Inflammatory macrophage treated with lipopolysaccharide for 1 hour (primary cell): ENCODE data around the gene MDK.

ENCODE experiments used
- DNase-seq, 2 donors: peaks; one replicate each; pipeline ENCODE4 v3.0.0-alpha.2; 2020 to 2022

Gene MDK

DNA sequence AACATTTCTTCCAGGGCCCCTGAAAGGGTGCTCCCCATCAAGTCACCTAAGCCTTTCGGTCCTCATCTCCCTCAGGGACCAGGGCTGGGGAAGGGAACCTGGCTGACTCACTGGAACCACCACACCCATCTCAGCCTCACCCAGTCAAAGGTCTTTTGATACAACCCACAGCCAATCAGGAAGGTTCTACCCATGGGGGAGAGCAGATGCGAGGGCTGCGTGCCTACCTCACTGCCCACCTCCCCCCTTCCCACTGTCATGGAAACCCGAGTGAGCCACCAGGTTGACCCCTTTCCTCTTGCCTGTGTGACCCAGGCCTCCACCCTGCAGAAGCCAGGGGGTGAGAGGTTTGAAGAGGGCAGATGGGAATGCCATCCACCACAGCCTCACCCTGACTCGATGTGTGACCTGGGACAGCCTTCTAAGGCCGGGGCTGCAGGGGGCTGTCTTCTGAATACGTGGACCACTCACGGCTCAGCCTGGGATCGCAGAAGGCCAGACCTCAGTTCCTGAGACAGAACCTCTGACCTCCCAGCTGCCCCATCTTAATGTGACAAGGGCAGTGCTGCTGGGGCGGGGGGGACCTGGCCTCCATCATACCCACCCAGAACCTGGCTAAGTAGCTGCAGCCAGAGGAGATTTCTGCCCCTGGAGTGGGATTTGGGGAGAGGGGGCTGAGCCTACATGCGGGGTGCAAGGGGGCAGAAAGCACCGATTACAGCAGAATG, 2.7 kb downstream of the MDK start:
- no peak for DNase-seq

DNA sequence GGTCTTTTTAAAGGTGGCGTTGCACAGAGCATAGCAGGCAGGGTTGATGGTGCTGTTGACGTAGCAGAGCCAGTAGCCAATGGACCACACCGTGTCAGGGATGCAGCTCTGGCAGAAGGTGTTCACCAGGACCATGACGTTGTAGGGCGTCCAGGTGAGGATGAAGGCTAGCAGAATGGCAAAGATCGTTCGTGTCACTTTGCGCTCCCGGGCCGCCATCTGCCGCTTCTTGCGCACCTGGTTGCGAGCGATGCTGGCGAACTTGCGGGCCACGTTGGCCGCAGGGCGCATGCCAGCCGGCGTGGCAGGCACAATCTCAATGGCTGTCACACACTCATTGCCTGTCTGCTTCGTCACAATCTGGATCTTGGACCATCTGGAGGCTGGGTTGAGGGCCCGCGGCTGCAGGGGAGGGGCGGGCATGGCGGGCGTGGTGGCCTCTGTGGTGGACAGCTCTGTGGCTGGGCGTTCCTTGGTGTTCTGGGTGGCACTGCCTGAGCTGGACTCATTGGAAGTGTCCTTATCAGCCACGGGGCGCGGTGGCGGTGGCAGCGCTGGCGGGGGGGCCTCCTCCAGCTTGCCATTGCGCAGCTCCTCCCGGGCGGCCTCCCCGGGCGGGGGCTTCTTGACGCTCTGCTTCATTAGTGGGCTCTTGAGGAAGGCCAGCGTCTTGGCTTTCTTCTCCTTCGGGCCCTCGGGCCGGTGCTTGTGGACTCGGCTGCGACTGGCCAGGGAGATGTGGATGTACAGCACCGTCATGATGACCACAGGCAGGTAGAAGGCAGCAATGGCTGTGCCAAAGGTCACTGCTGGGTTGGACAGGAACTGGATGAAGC, 3.9 kb downstream of the MDK start:
- DNase-seq = no peak

DNA sequence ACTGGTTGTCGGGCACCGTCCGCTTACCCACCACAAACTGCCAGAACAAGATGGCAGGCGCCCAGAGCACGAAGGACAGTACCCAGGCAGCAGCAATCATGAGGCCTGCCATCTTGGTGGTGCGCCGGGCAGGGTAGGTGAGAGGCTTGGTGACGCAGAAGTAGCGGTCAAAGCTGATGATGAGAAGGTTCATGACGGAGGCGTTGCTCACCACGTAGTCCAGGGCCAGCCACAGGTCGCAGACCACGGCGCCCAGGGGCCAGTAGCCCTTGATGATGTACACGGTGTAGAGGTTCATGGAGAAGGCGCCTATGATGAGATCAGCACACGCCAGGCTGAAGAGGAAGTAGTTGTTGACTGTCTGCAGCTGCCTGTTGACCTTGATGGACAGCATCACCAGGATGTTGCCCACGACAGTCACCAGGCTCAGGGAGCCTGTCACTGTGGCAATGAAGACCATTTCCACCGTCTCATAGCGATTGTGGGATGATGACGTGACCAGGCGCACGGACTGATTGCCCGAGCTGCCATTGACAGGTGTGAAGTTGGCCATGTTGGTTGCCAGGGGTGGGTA, 4.6 kb downstream of the MDK start:
- DNase-seq = peak in 1 of 2 donors; percentile 22

- no peak for DNase-seq
Measured at GRCh38 chr11:46386674-46387073, 5.2 kb downstream of the MDK start.

GRCh38 chr11:46387456-46387855, 6.0 kb downstream of the MDK start:
- DNase-seq = no peak

DNA sequence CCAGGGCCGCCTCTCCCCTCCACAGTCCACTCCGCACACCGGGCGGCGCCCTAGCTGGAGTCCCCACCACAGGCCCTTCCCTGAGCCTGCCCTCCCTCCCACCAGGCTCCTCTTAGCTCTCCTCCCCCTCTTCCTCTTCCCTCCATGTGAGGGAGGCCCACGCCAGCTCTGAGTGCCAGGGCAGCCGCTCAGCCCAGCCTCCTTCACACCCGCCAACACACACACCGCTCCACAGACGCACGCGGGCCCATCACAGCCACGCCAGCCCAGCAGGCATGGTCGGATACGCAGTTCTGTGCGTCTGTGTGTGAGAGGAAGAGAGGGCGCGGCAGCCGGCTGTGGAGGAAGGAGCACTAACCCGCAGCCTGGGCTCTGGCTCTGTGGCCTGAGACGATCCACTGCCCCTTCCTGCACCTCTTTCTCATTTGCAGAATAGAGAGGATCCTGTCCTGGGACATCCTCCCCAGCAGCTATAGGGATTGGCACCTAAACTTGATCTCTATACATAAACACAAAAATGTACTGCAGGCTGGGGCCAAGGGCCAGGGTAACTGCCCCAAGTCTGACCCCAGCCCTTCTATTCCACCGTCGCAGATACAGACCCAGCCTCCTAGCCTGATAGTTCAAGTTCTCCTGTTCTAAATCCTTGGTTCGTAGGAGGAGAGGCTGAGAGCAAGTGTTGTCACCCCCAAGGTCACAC, 6.6 kb downstream of the MDK start:
- DNase-seq = peak; percentile 47 to 55

DNA sequence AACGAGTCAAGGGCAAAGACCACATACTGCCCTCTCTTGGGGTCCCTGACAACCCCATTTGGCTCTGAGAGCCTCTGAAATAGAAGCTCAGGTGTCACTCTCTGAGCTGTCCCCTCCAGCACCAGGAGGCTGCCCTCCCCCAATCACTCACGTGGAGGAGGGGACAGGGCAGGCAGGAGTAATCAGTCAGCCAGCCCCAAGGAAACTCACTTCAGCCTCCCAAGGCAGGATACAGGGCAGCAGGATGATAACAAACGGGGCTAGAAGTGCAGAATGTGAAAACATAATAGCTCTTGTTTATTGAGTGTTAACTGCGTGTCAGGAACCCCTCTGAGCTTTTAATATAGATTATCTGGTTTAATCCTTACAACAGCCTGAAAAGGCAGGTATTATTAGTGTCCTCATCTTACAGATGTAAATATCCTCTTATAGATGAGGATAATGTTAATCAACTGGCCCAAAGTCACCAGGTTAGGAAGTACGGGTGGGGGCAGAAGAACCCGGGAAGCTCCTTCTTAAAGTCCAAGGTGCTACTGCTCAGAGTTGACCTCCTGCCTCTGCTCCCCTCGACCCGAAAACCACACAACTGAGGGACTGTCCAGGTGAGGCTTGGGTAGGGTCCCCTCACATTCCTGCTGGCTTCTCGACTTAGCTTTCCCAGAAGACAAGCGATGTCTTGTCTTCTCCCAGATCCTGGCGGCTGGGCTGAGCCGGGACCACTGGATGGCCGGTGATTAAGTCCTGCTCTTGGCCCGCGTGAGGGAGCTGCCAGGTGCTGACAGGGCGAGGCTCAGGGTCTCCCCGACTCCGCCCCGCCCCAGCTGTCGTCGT, 7.4 kb downstream of the MDK start:
- no peak for DNase-seq

DNA sequence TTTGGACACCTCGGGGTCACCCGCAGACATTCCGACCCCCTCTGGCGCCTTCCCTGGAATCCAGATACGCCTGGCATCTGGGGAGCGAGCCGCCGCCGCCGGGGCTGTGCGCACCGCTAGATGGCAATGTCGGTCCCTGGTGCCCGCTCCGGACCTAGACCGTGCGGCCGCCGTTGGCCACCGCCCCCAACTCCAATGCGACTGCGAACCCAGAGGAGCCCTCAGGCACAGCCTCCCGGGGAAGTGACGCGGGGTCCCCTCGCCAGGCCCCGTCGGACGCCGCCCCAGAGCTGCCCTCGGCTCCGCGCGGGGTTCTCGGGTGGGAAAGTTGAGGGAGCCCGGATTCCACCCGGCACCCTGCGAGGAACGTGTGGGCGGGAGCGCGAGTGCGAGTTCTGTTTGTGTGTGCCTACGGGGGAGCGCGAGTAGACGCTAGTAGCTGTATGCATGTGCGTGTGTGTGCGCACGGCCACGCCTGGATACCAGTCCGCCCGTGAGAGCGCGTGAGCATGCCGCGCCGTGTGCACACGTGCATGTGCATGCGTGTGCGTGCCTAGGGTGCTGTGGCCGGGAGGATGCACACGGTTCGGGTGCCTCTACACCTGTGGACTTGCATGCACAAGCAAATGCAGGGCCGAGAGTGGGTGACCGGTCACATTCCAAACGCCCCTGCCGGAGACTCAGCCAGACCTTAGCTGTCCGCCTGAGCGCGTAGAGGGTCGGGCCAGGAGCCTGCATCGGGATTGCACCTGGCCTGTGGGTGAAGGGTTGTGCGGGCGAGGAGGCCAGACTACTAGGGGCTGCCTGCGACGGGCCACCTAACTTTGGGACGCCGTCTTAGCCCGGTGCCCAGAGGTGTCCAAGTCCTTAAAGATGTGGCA, 8.2 kb downstream of the MDK start:
- DNase-seq = peak; percentile 53 to 73

DNA sequence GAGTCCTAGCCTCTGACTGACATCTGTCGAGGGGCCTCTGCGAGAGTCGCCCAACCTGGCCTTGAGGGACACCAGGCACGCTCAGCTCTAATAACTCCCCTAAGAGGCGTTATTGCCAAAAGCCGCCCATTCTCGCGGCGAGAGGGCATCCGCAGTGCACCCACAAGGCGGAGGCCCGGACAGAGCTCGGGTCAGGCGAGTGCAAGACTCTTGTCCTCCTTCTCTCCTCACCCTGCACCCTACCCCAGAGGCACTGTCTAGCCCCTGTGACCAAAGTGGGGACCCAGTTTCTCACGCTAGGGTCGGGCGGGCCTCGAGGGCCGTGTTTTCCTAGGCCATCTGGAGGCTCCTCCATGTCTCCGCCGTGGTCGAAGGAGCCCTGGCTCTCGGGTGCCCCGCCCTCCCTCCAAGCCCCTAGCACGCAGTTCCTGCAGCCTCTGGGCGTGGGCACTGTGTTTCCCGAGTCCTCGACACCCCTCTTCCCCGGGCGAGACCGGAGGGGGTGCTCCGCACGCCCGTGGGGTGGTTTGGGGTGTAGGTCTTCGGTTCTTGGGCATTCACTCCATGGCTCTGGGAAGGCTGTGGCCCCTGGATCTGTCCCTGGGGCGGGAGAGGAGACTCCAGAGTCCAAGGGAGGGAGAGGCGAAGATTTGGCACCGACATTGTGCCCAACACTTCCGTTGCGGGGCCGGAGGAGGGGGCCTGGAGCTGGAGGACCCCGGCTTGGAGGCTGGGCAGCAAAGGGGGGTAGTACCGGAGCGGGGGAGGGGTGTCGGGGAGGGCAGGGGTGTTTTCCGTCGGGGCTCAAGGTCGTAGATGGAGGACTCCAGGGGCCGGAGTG, 9.1 kb downstream of the MDK start:
- DNase-seq = no peak

GRCh38 chr11:46391186-46391577, 9.7 kb downstream of the MDK start:
- no peak for DNase-seq

- peak; percentile 22 to 23 for DNase-seq
Measured at GRCh38 chr11:46391578-46392420, 10.3 kb downstream of the MDK start, which contains the start of gene CHRM4. Gene CHRM4 (minus strand): TSS chr11:46391776. CDS start chr11:46386557, 5,219 bp downstream.

- DNase-seq = peak; percentile 74 to 87
Measured at GRCh38 chr11:46392421-46393230, 11.2 kb downstream of the MDK start.

- no peak for DNase-seq
Measured at GRCh38 chr11:46393231-46393616, 11.8 kb downstream of the MDK start.

- no peak for DNase-seq
Measured at GRCh38 chr11:46393759-46394158, 12.3 kb downstream of the MDK start.

DNA sequence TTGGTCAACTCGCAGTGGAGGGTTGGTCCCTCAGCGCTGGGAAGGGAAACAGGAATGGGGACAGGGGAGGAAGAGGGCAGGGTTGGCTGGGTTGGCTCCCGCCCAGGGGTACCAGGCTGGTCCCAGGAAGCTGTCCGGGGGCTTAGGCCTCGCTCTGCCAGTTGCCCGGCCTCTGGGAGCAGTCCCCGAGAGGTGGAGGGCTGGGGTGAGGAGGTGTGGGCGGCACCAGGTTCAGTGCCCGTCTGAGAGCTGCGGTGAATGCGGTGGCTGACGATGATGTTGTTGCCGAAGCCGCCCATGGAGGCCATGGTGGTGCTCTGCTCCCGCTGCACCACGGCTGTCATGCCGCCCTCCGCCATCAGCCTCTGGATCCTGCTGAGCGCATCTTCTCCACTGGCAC, 16.1 kb downstream of the MDK start:
- DNase-seq = no peak

DNA sequence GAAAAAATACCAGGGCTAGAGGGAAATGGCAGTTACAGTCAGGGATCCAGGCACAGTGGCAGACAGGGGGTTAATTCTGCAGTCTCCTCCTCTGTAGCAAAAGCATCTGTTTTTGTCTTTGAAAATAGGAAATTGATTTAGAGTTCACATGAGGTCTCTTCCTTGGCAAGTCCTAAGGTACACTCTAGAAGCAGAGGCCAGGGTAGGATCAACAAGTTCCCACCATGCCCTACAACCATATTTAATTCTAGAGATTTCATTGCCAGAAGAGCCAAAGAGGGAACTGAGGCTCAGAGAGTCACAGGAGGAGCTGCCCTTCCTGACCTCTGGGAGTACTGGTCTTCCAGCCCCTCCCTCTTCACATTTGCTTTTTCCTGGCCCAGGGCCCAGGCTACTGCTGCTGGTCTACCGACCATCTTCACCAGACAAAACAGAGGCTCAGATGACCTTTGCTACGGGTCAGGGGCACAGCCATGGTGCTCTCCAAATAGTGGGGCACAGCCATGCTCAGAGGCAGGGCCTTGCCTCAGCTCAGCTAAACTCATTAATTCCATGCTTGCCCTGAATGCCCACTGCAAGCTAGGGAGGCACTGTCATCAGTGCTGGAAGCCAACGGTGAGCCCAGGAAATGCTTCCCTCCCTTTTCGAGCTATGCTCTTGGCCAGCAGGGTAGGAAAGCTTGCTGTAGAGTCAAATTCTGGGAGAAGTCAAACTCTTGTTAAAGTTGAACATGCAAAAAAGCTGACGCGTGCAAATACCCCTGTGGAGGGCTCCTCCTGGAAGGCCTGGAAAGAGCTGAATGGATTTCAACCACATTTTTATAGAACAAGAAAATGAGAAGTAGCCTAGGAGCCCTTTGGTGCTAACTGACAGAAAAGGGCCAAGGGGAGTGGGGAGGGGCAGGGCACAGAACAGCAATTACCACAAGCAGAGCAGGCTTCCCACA, 21.8 kb downstream of the MDK start:
- no peak for DNase-seq

DNA sequence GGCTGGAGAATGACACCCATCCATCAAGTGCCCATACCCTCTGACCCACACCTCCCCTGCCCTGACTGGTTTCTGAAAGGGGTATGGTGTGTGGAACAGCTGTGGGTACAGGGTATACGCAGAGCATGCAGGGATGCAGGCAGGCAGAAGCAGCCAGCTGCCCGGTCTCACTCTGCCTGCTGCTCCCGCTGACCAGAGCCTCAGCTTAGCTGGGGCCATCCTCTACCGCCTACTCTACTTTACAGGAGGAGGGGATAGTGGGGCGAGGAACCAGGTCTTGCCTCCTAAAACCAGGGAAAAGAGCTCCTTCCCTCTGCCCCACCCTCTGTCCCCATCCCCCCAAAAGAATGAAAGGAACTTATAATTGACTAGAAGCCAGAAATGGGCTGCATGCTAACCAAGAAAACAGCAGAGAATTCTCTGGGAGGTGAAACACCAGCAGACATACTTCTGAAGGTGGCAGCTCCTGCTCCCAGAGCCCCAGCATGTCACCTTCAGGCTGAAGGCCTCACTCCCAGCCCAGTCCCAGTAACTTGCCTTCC, 23.1 kb downstream of the MDK start:
- DNase-seq = no peak
